PC-3 (cell line): ENCODE measurements around the gene ZFHX3. TPM values are rescaled to one million over a fixed set of nuclear protein-coding genes. Genes with fewer than 3 reads are reported as not detected.
A peak's percentile ranks its signal among the peaks of the same experiment; 100 is the strongest.
"Not testable (repeated sequence)": the region's sequence is repeated elsewhere in the genome, so short reads cannot be mapped to it uniquely, and the experiment has no call there.

Experiments used
- ATAC-seq: fragments of 200-7000 bp; cut with Tn5 transposase; 2 replicates; pipeline ENCODE4 v1.9.1; 2020; ENCODE audit warnings: mild to moderate bottlenecking, moderate library complexity
- BruUV-seq: library from RNA; stranded (reverse); fragments of 400-500 nt; replicated peaks from 2 replicates; lab custom pipeline; 2021; lab: Mats Ljungman, UMichigan
- CTCF ChIA-PET: fragments of 300-600 bp; sonication (Branson Sonifier 250); formaldehyde crosslinking; loops from one replicate; lab custom pipeline; 2022; ENCODE audit warnings: antibody characterized with exemption; lab: Charles Lee
- POLR2A ChIA-PET: fragments of 300-600 bp; sonication (Branson Sonifier 250); formaldehyde crosslinking; loops from one replicate; lab custom pipeline; 2022; ENCODE audit warnings: antibody characterized with exemption; ENCODE audit not compliant: unreplicated experiment; lab: Charles Lee
- DNase-seq: peaks from one replicate; pipeline ENCODE4 v3.0.0-alpha.2; 2015
- H2AFZ ChIP-seq: fragments of 300-600 bp; sonication (generic); 2 replicates; pipeline ENCODE4 v1.6.0; 2016; ENCODE audit warnings: antibody characterized with exemption, low read length
- H3F3A ChIP-seq: fragments of 300-600 bp; sonication (generic); one replicate; pipeline ENCODE4 v1.6.0; 2017; ENCODE audit warnings: antibody characterized with exemption, low read length, control low read depth, mild to moderate bottlenecking; ENCODE audit not compliant: unreplicated experiment
- H3K27ac ChIP-seq: fragments of 300-600 bp; sonication (generic); 2 replicates; pipeline ENCODE4 v1.5.1; 2016; ENCODE audit warnings: mild to moderate bottlenecking, low read length
- H3K27me3 ChIP-seq: fragments of 300-600 bp; sonication (generic); 2 replicates; pipeline ENCODE4 v1.6.1; 2016; ENCODE audit warnings: low read length, mixed read lengths
- H3K36me3 ChIP-seq: fragments of 300-600 bp; sonication (generic); 2 replicates; pipeline ENCODE4 v1.6.1; 2016; ENCODE audit warnings: low read depth, mixed run types, low read length, mixed read lengths
- H3K4me1 ChIP-seq: fragments of 300-600 bp; sonication (generic); 2 replicates; pipeline ENCODE4 v1.5.1; 2016; ENCODE audit warnings: low read length; ENCODE audit not compliant: insufficient read depth
- H3K4me2 ChIP-seq: fragments of 300-600 bp; sonication (generic); 2 replicates; pipeline ENCODE4 v1.6.0; 2016; ENCODE audit warnings: low read length
- H3K4me3 ChIP-seq: fragments of 300-600 bp; sonication (generic); 2 replicates; pipeline ENCODE4 v1.5.1; 2016; ENCODE audit warnings: mild to moderate bottlenecking, low read length, mixed read lengths
- H3K79me2 ChIP-seq: fragments of 300-600 bp; sonication (generic); 2 replicates; pipeline ENCODE4 v1.6.1; 2017; ENCODE audit warnings: low read length, mixed read lengths
- H3K9ac ChIP-seq: fragments of 300-600 bp; sonication (generic); 2 replicates; pipeline ENCODE4 v1.6.0; 2016; ENCODE audit warnings: mild to moderate bottlenecking, low read length
- H3K9me2 ChIP-seq: fragments of 300-600 bp; sonication (generic); replicated peaks from 2 replicates; pipeline ENCODE4 v1.6.1; 2016; ENCODE audit warnings: mixed run types, low read length, mixed read lengths
- H3K9me3 ChIP-seq: fragments of 300-600 bp; sonication (generic); 2 replicates; pipeline ENCODE4 v1.6.1; 2016; ENCODE audit warnings: low read length, mixed read lengths
- H4K20me1 ChIP-seq: fragments of 300-600 bp; sonication (generic); 2 replicates; pipeline ENCODE4 v1.6.1; 2016; ENCODE audit warnings: low read length, mixed read lengths
- CTCF ChIP-seq: fragments of 300-600 bp; sonication (generic); conservative IDR thresholded peaks from 2 replicates; pipeline ENCODE4 v1.5.1; 2017; ENCODE audit warnings: antibody characterized with exemption, low read depth, mild to moderate bottlenecking, low read length
- EZH2 ChIP-seq: fragments of 300-600 bp; sonication (generic); IDR thresholded peaks from one replicate; pipeline ENCODE4 v1.6.1; 2017; ENCODE audit warnings: antibody characterized with exemption, mild to moderate bottlenecking, low read length; ENCODE audit not compliant: unreplicated experiment
- EZH2phosphoT487 ChIP-seq: fragments of 300-600 bp; sonication (generic); IDR thresholded peaks from 2 replicates; pipeline ENCODE4 v1.6.1; 2018; ENCODE audit warnings: mild to moderate bottlenecking, antibody characterized with exemption, low read length, borderline replicate concordance
- intact Hi-C: fragments of 100-400 bp; cut with micrococcal nuclease; formaldehyde crosslinking; loops from 2 replicates; pipeline ENCODE4 v1.9.0; 2023
- total RNA-seq: library from RNA; depleted of rRNA; stranded (reverse); fragments of >200 nt; gene quantifications from 2 replicates; pipeline ENCODE4 v1.2.3, GENCODE V29; 2014

ZFHX3 gene
- total RNA-seq, 1 experiment from 2014 or later: 3.5 TPM

- Histone ChIP-seq H3K79me2 (no peaks in the 10 kb centered on the region), H3K4me3 (no peak overlapping the region), H2AFZ (no peak overlapping the region), H3K9ac (no peak overlapping the region), H3K36me3 (no peaks in the 10 kb centered on the region), H3K4me2 (no peak overlapping the region), H4K20me1 (no peaks in the 10 kb centered on the region), H3K27me3 (no peaks in the 10 kb centered on the region), H3K9me2 (no peaks in the 10 kb centered on the region), H3K9me3 (no peaks in the 10 kb centered on the region), H3F3A (no peaks in the 10 kb centered on the region), H3K27ac (no peak overlapping the region), H3K4me1 (no peaks in the 10 kb centered on the region)
- POLR2A ChIA-PET: no interaction called here
- intact Hi-C loops: no loop called here
- TF ChIP-seq EZH2 (no peak), EZH2phosphoT487 (no peak), CTCF (no peak)
- CTCF ChIA-PET: no interaction called here
- no TSS peak for BruUV-seq
- DNase-seq: no peak
- ATAC-seq: no peak
Observed at GRCh38 chr16:73089420-73089819, 41.5 kb upstream of the ZFHX3 start.

- no peak overlapping the region for H3K4me2 ChIP-seq
- no peak overlapping the region for H3K27ac ChIP-seq
- intact Hi-C loops: no loop called here
- no peak overlapping the region for H2AFZ ChIP-seq
- POLR2A ChIA-PET: no interaction called here
- ATAC-seq (no peak), DNase-seq (no peak)
- no peaks in the 10 kb centered on the region for H3K27me3 ChIP-seq
- no peaks in the 10 kb centered on the region for H3K36me3 ChIP-seq
- no peaks in the 10 kb centered on the region for H3F3A ChIP-seq
- no peak overlapping the region for H3K9ac ChIP-seq
- no peak overlapping the region for H3K4me3 ChIP-seq
- H3K9me2 ChIP-seq: no peaks in the 10 kb centered on the region
- no peaks in the 10 kb centered on the region for H3K9me3 ChIP-seq
- no peaks in the 10 kb centered on the region for H4K20me1 ChIP-seq
- CTCF ChIA-PET: no interaction called here
- no peaks in the 10 kb centered on the region for H3K4me1 ChIP-seq
- H3K79me2 ChIP-seq: no peaks in the 10 kb centered on the region
- TF ChIP-seq CTCF (no peak), EZH2 (no peak), EZH2phosphoT487 (no peak)
- no TSS peak for BruUV-seq
Observed at GRCh38 chr16:73086108-73086507, 38.2 kb upstream of the ZFHX3 start.

- ChIA-PET POLR2A (no interaction called here), CTCF (no interaction called here)
- Histone ChIP-seq H3K4me2 (no peak overlapping the region), H3K9me2 (no peaks in the 10 kb centered on the region), H3K4me3 (no peak overlapping the region), H3K9me3 (no peaks in the 10 kb centered on the region), H3K27ac (no peak overlapping the region), H3K27me3 (no peaks in the 10 kb centered on the region), H3F3A (no peaks in the 10 kb centered on the region), H3K4me1 (no peaks in the 10 kb centered on the region), H3K36me3 (no peaks in the 10 kb centered on the region), H3K9ac (no peak overlapping the region), H3K79me2 (no peaks in the 10 kb centered on the region), H4K20me1 (no peaks in the 10 kb centered on the region), H2AFZ (no peak overlapping the region)
- TF ChIP-seq EZH2phosphoT487 (no peak), CTCF (no peak), EZH2 (no peak)
- no peak for DNase-seq
- ATAC-seq: no peak
- intact Hi-C loops: loop anchor here (2.0 kb wide), 1 partner anchor 26 kb away; no protein-coding TSS in a partner anchor
- no TSS peak for BruUV-seq
Observed at GRCh38 chr16:73083271-73083670, 35.3 kb upstream of the ZFHX3 start.

- POLR2A ChIA-PET: interaction anchor here (0.7 kb wide), 1 partner anchor 1569 kb away, joined by 5 read pairs; no protein-coding TSS in a partner anchor
- H3K27me3 ChIP-seq, H3K9me3 ChIP-seq, H3K4me1 ChIP-seq, H3K9ac ChIP-seq, H3K4me2 ChIP-seq, H3K79me2 ChIP-seq, H4K20me1 ChIP-seq, H3K4me3 ChIP-seq, CTCF ChIA-PET, BruUV-seq, H2AFZ ChIP-seq, H3K9me2 ChIP-seq, H3F3A ChIP-seq, H3K36me3 ChIP-seq: not testable (repeated sequence)
- peak overlapping the region; percentile 44; the same call in 1 of the 2 replicates for H3K27ac ChIP-seq
- ATAC-seq: peak; percentile 76
- intact Hi-C loops: loop anchor here (2.0 kb wide), 1 partner anchor 26 kb away; no protein-coding TSS in a partner anchor
- DNase-seq: peak; percentile 82
Observed at GRCh38 chr16:73082634-73083051, 34.7 kb upstream of the ZFHX3 start.
